ENCODE measurements around the gene GLB1L2.

Gene GLB1L2

GRCh38 chr11:134405436-134405835, 73.6 kb downstream of the GLB1L2 start:
- no peak for DNase-seq (ENCODE audit: low read depth)

GRCh38 chr11:134405841-134406240, 74.1 kb downstream of the GLB1L2 start:
- TF ChIP-seq CTCF (conservative IDR thresholded peaks at IDR 0.05; ENCODE audit: low read length): no peak
- no peak overlapping the region for H3K4me3 ChIP-seq (ENCODE audit: low read length)
- DNase-seq (ENCODE audit: low read depth): no peak

More at GRCh38 chr11:134405436-134405835, 73.6 kb downstream of the GLB1L2 start:
- no peak for TF ChIP-seq CTCF (conservative IDR thresholded peaks at IDR 0.05; ENCODE audit: low read length)
- no peak overlapping the region for H3K4me3 ChIP-seq (ENCODE audit: low read length)

- H3K4me3 ChIP-seq (ENCODE audit: low read length): no peak overlapping the region
- no peak for DNase-seq (ENCODE audit: low read depth)
- TF ChIP-seq CTCF (conservative IDR thresholded peaks at IDR 0.05; ENCODE audit: low read length): no peak
Observed at GRCh38 chr11:134406264-134407185, 74.7 kb downstream of the GLB1L2 start.

GRCh38 chr11:134407321-134407828, 75.6 kb downstream of the GLB1L2 start:
- no peak for TF ChIP-seq CTCF (conservative IDR thresholded peaks at IDR 0.05; ENCODE audit: low read length)
- no peak overlapping the region for H3K4me3 ChIP-seq (ENCODE audit: low read length)
- no peak for DNase-seq (ENCODE audit: low read depth)

- DNase-seq (ENCODE audit: low read depth): no peak
- no peak for TF ChIP-seq CTCF (conservative IDR thresholded peaks at IDR 0.05; ENCODE audit: low read length)
- H3K4me3 ChIP-seq (ENCODE audit: low read length): no peak overlapping the region
Observed at GRCh38 chr11:134407923-134408322, 76.1 kb downstream of the GLB1L2 start.

GRCh38 chr11:134409552-134410429, 78.0 kb downstream of the GLB1L2 start:
- no peak overlapping the region for H3K4me3 ChIP-seq (ENCODE audit: low read length)
- no peak for DNase-seq (ENCODE audit: low read depth)
- TF ChIP-seq CTCF (conservative IDR thresholded peaks at IDR 0.05; ENCODE audit: low read length): no peak

All from AG10803 (cell line).